ENCODE results near the gene C1orf35. TPM values are rescaled to one million over a fixed set of nuclear protein-coding genes. Genes with fewer than 3 reads are reported as not detected.
"Not testable (repeated sequence)": the region's sequence is repeated elsewhere in the genome, so short reads cannot be mapped to it uniquely, and the experiment has no call there.

The C1orf35 gene
- total RNA-seq, 3 donors from 2014 or later: 41.0 to 41.9 (median 41.7) TPM

- Mint-ChIP-seq H3K36me3 (ENCODE audit: insufficient read depth) (no peaks in the 10 kb centered on the region), H3K4me1 (ENCODE audit: low read depth) (peaks cover 3% of the 10 kb centered on the region), H3K9me3 (no peaks in the 10 kb centered on the region), H3K4me3 (no peak overlapping the region), H3K27me3 (ENCODE audit: low read depth) (peaks cover 14% of the 10 kb centered on the region)
- DNase-seq (no peak), ATAC-seq (no peak)
Observed at GRCh38 chr1:228131766-228132165, 28.6 kb upstream of the C1orf35 start.

DNA sequence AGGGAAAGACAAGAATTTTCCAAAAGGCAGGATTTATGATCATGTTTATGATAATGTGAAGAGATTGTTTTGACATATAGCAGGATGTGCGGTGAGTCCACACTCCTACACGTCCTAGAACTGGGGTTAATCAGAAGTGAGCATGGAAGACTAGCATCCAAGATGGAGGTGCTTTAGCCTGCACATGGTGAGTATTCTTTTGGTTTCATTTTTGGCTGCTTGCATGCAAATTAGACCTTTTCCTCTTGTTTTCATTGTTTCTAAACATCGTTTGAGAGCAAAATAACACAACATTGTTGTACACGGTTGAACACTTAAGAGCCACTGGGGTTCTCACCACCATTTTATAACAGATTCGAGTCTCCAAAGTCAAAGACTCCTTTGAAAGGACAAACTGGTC, 22.1 kb upstream of the C1orf35 start:
- H3K36me3 Mint-ChIP-seq (ENCODE audit: insufficient read depth): no peaks in the 10 kb centered on the region
- no peaks in the 10 kb centered on the region for H3K9me3 Mint-ChIP-seq
- H3K4me3 Mint-ChIP-seq: no peak overlapping the region
- peaks cover 9% of the 10 kb centered on the region for H3K27me3 Mint-ChIP-seq (ENCODE audit: low read depth)
- no peaks in the 10 kb centered on the region for H3K4me1 Mint-ChIP-seq (ENCODE audit: low read depth)
- DNase-seq: no peak
- no peak for ATAC-seq

DNA sequence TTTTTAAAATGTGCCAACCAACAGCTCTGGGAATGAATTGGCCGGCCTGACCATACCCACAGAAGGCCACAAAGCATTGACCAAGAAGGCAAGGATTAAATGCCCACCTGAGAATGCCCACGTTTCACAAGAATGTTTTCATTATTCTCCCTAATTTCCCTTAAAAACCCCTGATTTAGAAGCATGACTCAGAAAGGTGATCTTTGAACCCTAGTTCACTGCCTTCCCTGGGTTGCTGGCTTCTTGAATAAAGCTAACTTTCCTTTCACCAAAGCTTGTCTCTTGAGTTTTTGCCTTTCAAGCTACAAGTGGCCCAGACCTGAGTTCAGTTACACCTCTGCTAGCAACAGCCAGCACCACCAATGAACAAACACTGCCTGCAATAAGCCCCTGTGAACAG, 20.4 kb upstream of the C1orf35 start:
- H3K4me1 Mint-ChIP-seq (ENCODE audit: low read depth): no peaks in the 10 kb centered on the region
- no peaks in the 10 kb centered on the region for H3K9me3 Mint-ChIP-seq
- H3K4me3 Mint-ChIP-seq: no peak overlapping the region
- H3K27me3 Mint-ChIP-seq (ENCODE audit: low read depth): peaks cover 9% of the 10 kb centered on the region
- H3K36me3 Mint-ChIP-seq (ENCODE audit: insufficient read depth): no peaks in the 10 kb centered on the region
- DNase-seq (no peak), ATAC-seq (no peak)

GRCh38 chr1:228122921-228123441, 19.9 kb upstream of the C1orf35 start:
- no peak for DNase-seq
- Mint-ChIP-seq H3K27me3 (ENCODE audit: low read depth) (peaks cover 9% of the 10 kb centered on the region), H3K9me3 (peaks cover 2% of the 10 kb centered on the region), H3K4me1 (ENCODE audit: low read depth) (no peaks in the 10 kb centered on the region), H3K36me3 (ENCODE audit: insufficient read depth) (no peaks in the 10 kb centered on the region), H3K4me3 (no peak overlapping the region)
- ATAC-seq: no peak

- DNase-seq (no peak), ATAC-seq (peak in 1 of 2 donors; percentile 25)
- Mint-ChIP-seq H3K9me3 (peaks cover 3% of the 10 kb centered on the region), H3K36me3 (ENCODE audit: insufficient read depth) (no peaks in the 10 kb centered on the region), H3K4me1 (ENCODE audit: low read depth) (no peaks in the 10 kb centered on the region), H3K4me3 (no peak overlapping the region), H3K27me3 (ENCODE audit: low read depth) (peaks cover 4% of the 10 kb centered on the region)
Observed at GRCh38 chr1:228120857-228121489, 17.8 kb upstream of the C1orf35 start.

GRCh38 chr1:228120351-228120750, 17.2 kb upstream of the C1orf35 start:
- H3K4me3 Mint-ChIP-seq: no peak overlapping the region
- ATAC-seq (no peak), DNase-seq (no peak)
- no peaks in the 10 kb centered on the region for H3K36me3 Mint-ChIP-seq (ENCODE audit: insufficient read depth)
- peaks cover 3% of the 10 kb centered on the region for H3K9me3 Mint-ChIP-seq
- no peaks in the 10 kb centered on the region for H3K4me1 Mint-ChIP-seq (ENCODE audit: low read depth)
- H3K27me3 Mint-ChIP-seq (ENCODE audit: low read depth): peaks cover 3% of the 10 kb centered on the region

GRCh38 chr1:228118040-228118439, 14.9 kb upstream of the C1orf35 start:
- DNase-seq (no peak), ATAC-seq (no peak)
- peaks cover 3% of the 10 kb centered on the region for H3K9me3 Mint-ChIP-seq
- no peaks in the 10 kb centered on the region for H3K36me3 Mint-ChIP-seq (ENCODE audit: insufficient read depth)
- H3K4me3 Mint-ChIP-seq: no peak overlapping the region
- peaks cover 2% of the 10 kb centered on the region for H3K27me3 Mint-ChIP-seq (ENCODE audit: low read depth)
- no peaks in the 10 kb centered on the region for H3K4me1 Mint-ChIP-seq (ENCODE audit: low read depth)

- no peaks in the 10 kb centered on the region for H3K36me3 Mint-ChIP-seq (ENCODE audit: insufficient read depth)
- ATAC-seq: no peak
- H3K4me3 Mint-ChIP-seq: no peak overlapping the region
Observed at GRCh38 chr1:228117335-228117734, 14.2 kb upstream of the C1orf35 start.

GRCh38 chr1:228114827-228115226, 11.7 kb upstream of the C1orf35 start:
- Mint-ChIP-seq H3K4me3 (no peak overlapping the region), H3K27me3 (ENCODE audit: low read depth) (no peaks in the 10 kb centered on the region), H3K36me3 (ENCODE audit: insufficient read depth) (no peaks in the 10 kb centered on the region), H3K9me3 (peaks cover 3% of the 10 kb centered on the region), H3K4me1 (ENCODE audit: low read depth) (peaks cover 4% of the 10 kb centered on the region)
- DNase-seq (no peak), ATAC-seq (no peak)

More at GRCh38 chr1:228117335-228117734, 14.2 kb upstream of the C1orf35 start:
- H3K27me3 Mint-ChIP-seq (ENCODE audit: low read depth): no peaks in the 10 kb centered on the region
- no peak for DNase-seq
- H3K4me1 Mint-ChIP-seq (ENCODE audit: low read depth): no peaks in the 10 kb centered on the region
- H3K9me3 Mint-ChIP-seq: peaks cover 3% of the 10 kb centered on the region

GRCh38 chr1:228112617-228113016, 9.5 kb upstream of the C1orf35 start:
- ATAC-seq (no peak), DNase-seq (no peak)
- Mint-ChIP-seq H3K27me3 (ENCODE audit: low read depth) (no peaks in the 10 kb centered on the region), H3K4me3 (no peak overlapping the region), H3K36me3 (ENCODE audit: insufficient read depth) (no peaks in the 10 kb centered on the region), H3K4me1 (ENCODE audit: low read depth) (peaks cover 19% of the 10 kb centered on the region), H3K9me3 (no peaks in the 10 kb centered on the region)

DNA sequence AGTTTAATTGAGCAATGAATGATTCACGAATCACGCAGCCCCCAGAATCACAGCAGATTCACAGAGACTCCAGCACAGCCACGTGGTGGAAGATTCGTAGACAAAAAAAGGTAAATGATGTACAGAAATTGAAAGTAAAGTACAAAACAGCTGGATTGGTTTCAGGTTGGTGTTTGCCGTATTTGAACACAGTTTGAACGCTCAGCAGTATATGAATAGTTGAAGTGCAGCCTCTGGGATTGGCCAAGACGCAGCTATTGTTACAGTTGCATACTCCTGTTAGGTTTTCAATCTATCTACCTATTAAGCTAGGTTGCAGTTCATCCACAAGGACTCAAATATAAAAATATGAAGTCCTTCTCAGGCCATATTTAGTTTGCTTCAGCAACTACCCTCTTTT, 9.0 kb upstream of the C1orf35 start:
- DNase-seq (no peak), ATAC-seq (no peak)
- Mint-ChIP-seq H3K27me3 (ENCODE audit: low read depth) (no peaks in the 10 kb centered on the region), H3K36me3 (ENCODE audit: insufficient read depth) (no peaks in the 10 kb centered on the region), H3K9me3 (no peaks in the 10 kb centered on the region), H3K4me1 (ENCODE audit: low read depth) (peaks cover 19% of the 10 kb centered on the region), H3K4me3 (no peak overlapping the region)

DNA sequence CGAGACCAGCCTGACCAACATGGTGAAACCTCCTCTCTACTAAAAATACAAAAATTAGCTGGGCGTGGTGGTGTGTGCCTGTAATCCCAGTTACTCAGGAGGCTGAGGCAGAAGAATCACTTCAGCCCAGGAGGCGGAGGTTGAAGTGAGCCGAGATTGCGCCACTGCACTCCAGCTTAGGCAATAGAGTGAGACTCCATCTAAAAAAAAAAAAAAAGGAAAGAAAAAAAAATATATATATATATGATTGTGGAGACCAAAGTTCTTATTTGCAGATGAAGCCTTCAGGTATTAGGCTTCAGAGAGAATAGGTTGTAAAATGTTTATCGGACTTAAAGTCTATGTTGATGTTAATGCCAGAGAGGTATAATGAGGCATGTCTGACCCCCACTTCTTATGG, 8.2 kb upstream of the C1orf35 start:
- peaks cover 19% of the 10 kb centered on the region for H3K4me1 Mint-ChIP-seq (ENCODE audit: low read depth)
- H3K36me3 Mint-ChIP-seq (ENCODE audit: insufficient read depth); H3K27me3 Mint-ChIP-seq (ENCODE audit: low read depth); H3K4me3 Mint-ChIP-seq; ATAC-seq; H3K9me3 Mint-ChIP-seq; DNase-seq: not testable (repeated sequence)

GRCh38 chr1:228110556-228110955, 7.4 kb upstream of the C1orf35 start:
- no peaks in the 10 kb centered on the region for H3K27me3 Mint-ChIP-seq (ENCODE audit: low read depth)
- DNase-seq (no peak), ATAC-seq (no peak)
- H3K36me3 Mint-ChIP-seq (ENCODE audit: insufficient read depth): peaks cover 6% of the 10 kb centered on the region
- peak overlapping the region; percentile 92 for H3K4me3 Mint-ChIP-seq
- H3K4me1 Mint-ChIP-seq (ENCODE audit: low read depth): peaks cover 19% of the 10 kb centered on the region
- H3K9me3 Mint-ChIP-seq: no peaks in the 10 kb centered on the region

GRCh38 chr1:228109962-228110488, 6.9 kb upstream of the C1orf35 start:
- H3K4me1 Mint-ChIP-seq (ENCODE audit: low read depth): peaks cover 19% of the 10 kb centered on the region
- H3K4me3 Mint-ChIP-seq: peak overlapping the region; percentile 92
- no peaks in the 10 kb centered on the region for H3K9me3 Mint-ChIP-seq
- no peaks in the 10 kb centered on the region for H3K27me3 Mint-ChIP-seq (ENCODE audit: low read depth)
- DNase-seq (no peak), ATAC-seq (no peak)
- H3K36me3 Mint-ChIP-seq (ENCODE audit: insufficient read depth): peaks cover 6% of the 10 kb centered on the region
